Measurements from ENCODE around the gene L3MBTL1.

DNA sequence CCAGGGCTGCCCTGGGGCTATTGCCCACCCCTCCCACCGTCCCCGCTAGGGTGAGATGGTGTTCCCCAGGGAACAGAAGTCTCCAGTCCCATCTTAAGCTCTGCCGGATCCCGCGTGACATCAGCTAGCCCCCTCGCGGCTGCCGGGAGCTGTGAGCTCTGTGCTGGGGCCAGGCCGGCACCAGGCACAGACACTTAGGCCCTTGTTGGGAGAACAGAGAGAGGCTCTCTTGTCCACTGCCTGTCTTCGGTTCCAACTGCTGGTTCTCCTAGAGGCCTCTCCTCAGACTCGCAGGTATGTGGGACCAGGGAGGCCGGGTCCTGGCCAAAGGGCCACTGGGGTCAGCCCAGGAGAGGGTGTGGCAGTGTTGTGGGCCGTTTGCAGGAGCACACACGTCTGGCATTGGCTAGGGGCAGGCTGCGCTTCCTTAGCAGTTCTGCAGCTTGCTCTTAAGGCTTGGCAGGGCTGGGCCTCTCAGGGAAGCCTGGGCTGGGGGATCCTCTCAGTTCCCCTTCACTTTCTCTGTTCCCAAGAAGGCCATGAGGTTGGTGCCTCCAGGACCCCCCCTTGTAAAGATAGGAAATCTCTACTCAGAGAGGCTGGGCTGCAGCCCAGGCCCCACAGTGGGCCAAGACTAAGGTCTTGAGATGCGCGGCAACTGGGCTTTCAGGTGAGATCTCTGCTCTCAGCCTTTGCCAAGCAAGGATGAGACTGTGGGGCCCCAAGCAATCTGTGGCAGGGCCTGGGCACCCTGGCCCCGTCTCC, 57.7 kb downstream of the L3MBTL1 start:
- no peak for TF ChIP-seq POLR2AphosphoS5 (IDR thresholded peaks at IDR 0.05; ENCODE audit: low read depth, low read length)
- TF ChIP-seq, protein P1, sequence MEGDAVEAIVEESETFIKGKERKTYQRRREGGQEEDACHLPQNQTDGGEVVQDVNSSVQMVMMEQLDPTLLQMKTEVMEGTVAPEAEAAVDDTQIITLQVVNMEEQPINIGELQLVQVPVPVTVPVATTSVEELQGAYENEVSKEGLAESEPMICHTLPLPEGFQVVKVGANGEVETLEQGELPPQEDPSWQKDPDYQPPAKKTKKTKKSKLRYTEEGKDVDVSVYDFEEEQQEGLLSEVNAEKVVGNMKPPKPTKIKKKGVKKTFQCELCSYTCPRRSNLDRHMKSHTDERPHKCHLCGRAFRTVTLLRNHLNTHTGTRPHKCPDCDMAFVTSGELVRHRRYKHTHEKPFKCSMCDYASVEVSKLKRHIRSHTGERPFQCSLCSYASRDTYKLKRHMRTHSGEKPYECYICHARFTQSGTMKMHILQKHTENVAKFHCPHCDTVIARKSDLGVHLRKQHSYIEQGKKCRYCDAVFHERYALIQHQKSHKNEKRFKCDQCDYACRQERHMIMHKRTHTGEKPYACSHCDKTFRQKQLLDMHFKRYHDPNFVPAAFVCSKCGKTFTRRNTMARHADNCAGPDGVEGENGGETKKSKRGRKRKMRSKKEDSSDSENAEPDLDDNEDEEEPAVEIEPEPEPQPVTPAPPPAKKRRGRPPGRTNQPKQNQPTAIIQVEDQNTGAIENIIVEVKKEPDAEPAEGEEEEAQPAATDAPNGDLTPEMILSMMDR (IDR thresholded peaks at IDR 0.05), result no peak
- TF ChIP-seq, protein P2, sequence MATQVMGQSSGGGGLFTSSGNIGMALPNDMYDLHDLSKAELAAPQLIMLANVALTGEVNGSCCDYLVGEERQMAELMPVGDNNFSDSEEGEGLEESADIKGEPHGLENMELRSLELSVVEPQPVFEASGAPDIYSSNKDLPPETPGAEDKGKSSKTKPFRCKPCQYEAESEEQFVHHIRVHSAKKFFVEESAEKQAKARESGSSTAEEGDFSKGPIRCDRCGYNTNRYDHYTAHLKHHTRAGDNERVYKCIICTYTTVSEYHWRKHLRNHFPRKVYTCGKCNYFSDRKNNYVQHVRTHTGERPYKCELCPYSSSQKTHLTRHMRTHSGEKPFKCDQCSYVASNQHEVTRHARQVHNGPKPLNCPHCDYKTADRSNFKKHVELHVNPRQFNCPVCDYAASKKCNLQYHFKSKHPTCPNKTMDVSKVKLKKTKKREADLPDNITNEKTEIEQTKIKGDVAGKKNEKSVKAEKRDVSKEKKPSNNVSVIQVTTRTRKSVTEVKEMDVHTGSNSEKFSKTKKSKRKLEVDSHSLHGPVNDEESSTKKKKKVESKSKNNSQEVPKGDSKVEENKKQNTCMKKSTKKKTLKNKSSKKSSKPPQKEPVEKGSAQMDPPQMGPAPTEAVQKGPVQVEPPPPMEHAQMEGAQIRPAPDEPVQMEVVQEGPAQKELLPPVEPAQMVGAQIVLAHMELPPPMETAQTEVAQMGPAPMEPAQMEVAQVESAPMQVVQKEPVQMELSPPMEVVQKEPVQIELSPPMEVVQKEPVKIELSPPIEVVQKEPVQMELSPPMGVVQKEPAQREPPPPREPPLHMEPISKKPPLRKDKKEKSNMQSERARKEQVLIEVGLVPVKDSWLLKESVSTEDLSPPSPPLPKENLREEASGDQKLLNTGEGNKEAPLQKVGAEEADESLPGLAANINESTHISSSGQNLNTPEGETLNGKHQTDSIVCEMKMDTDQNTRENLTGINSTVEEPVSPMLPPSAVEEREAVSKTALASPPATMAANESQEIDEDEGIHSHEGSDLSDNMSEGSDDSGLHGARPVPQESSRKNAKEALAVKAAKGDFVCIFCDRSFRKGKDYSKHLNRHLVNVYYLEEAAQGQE (IDR thresholded peaks at IDR 0.05; ENCODE audit: insufficient read depth in 1 of 2, low read depth in 2 of 2, low read length in 1 of 2), result no peak
- no peak for TF ChIP-seq SIN3A (IDR thresholded peaks at IDR 0.05; ENCODE audit: borderline replicate concordance, insufficient read depth, low read depth, low read length)

Data from Panc1 (cell line).